Body of pancreas (tissue), 4 donors: ENCODE results near the gene LCA5L. TPM values are rescaled to one million over a fixed set of nuclear protein-coding genes. Genes with fewer than 3 reads are reported as not detected.

Experiments used
- ATAC-seq: fragments of 150-250 bp; one replicate; pipeline ENCODE4 v1.9.1; 2016
- DNase-seq, 4 donors: peaks; one replicate each; pipeline ENCODE4 v3.0.0-alpha.2; 2019
- H3K27ac ChIP-seq, 4 donors: fragments of 200-600 bp; sonication (generic); 1 replicate in 3 of 4; 2 replicates in 1 of 4; pipeline versions ENCODE4 v1.5.1 to v1.6.1; 2016 to 2019; ENCODE audit warnings: mild to moderate bottlenecking in 1 of 4, mixed read lengths in 1 of 4, moderate library complexity in 1 of 4
- H3K27me3 ChIP-seq, 2 donors: fragments of 200-600 bp; sonication (generic); one replicate each; pipeline ENCODE4 v1.6.0; 2016; ENCODE audit warnings: mild to moderate bottlenecking in 1 of 2
- H3K36me3 ChIP-seq, 2 donors: fragments of 200-600 bp; sonication (generic); replicated peaks in 1 of 2; 2 replicates each; pipeline ENCODE4 v1.5.1; 2016; ENCODE audit warnings: low read depth in 2 of 2; ENCODE audit not compliant: insufficient read depth in 1 of 2
- H3K4me1 ChIP-seq: fragments of 200-600 bp; sonication (generic); one replicate; pipeline ENCODE4 v1.6.0; 2016
- H3K4me3 ChIP-seq, 2 donors: fragments of 200-600 bp; sonication (generic); 1 replicate in 1 of 2; 2 replicates in 1 of 2; pipeline ENCODE4 v1.5.1; 2016 to 2019
- H3K9me3 ChIP-seq, 3 donors: fragments of 200-600 bp; sonication (generic); 1 replicate in 2 of 3; 2 replicates in 1 of 3; pipeline ENCODE4 v1.5.1; 2016
- CTCF ChIP-seq, 7 experiments: fragments of 450-650 bp in 4 of 7; fragments of 200-600 bp in 3 of 7; sonication (generic) in 3 of 7; IDR thresholded peaks; one replicate each; pipeline ENCODE4 v1.5.1; 2016 to 2019; ENCODE audit warnings: antibody characterized with exemption in 7 of 7
- POLR2A ChIP-seq, 3 donors: fragments of 450-650 bp; IDR thresholded peaks; one replicate each; pipeline ENCODE4 v1.6.1; 2016; ENCODE audit warnings: antibody characterized with exemption in 3 of 3, mild to moderate bottlenecking in 2 of 3
- WGBS, 2 donors: methylation state at CpG; one replicate each; pipeline ENCODE4 v1.1.5; 2017; 5-methylcytosine and 5-hydroxymethylcytosine counted together
- intact Hi-C: fragments of 100-400 bp; cut with DNase I; formaldehyde crosslinking; loops from one replicate; pipeline ENCODE4 v1.15.1; 2023
- total RNA-seq, 2 donors: library from RNA; depleted of rRNA; stranded (reverse); fragments of >200 nt; gene quantifications; one replicate each; pipeline ENCODE4 v1.1.0, GENCODE V29; 2016

LCA5L gene
- total RNA-seq, 2 donors from 2014 or later: 0.78 to 1.3 TPM

- Histone ChIP-seq H3K27me3 (no peaks in the 10 kb centered on the region), H3K27ac (peak overlapping the region in 3 of 4 donors; percentile 82 to 96 (median 91)), H3K4me3 (peak overlapping the region; percentile 48 to 52), H3K9me3 (no peaks in the 10 kb centered on the region), H3K36me3 (no peaks in the 10 kb centered on the region), H3K4me1 (peaks cover 6% of the 10 kb centered on the region)
- WGBS, 2 donors: 15 to 16% methylated on average over 15 of the region's 15 CpGs
- ATAC-seq (no peak), DNase-seq (peak in 1 of 4 donors; percentile 10)
- TF ChIP-seq CTCF (IDR thresholded peaks at IDR 0.05) (no peak), POLR2A (IDR thresholded peaks at IDR 0.05) (no peak)
- intact Hi-C loops: no loop called here
Observed at GRCh38 chr21:39444421-39445180, 977 bp downstream of the LCA5L start.

GRCh38 chr21:39441502-39442475, 3.8 kb downstream of the LCA5L start:
- intact Hi-C loops: no loop called here
- TF ChIP-seq POLR2A (IDR thresholded peaks at IDR 0.05) (no peak), CTCF (IDR thresholded peaks at IDR 0.05) (peak; percentile 53 to 75 (median 59))
- no peaks in the 10 kb centered on the region for H3K9me3 ChIP-seq
- no peaks in the 10 kb centered on the region for H3K36me3 ChIP-seq
- ATAC-seq (no peak), DNase-seq (peak in 3 of 4 donors; percentile 40 to 45 (median 41))
- peaks cover 6% of the 10 kb centered on the region for H3K4me1 ChIP-seq
- H3K27me3 ChIP-seq: no peaks in the 10 kb centered on the region
- no peak overlapping the region for H3K27ac ChIP-seq
- 45 to 48% methylated on average over 13 of the region's 13 CpGs for WGBS, 2 donors
- H3K4me3 ChIP-seq: no peak overlapping the region

- Histone ChIP-seq H3K27me3 (no peaks in the 10 kb centered on the region), H3K27ac (no peak overlapping the region), H3K9me3 (no peaks in the 10 kb centered on the region), H3K4me1 (no peaks in the 10 kb centered on the region), H3K36me3 (no peaks in the 10 kb centered on the region), H3K4me3 (no peak overlapping the region)
- intact Hi-C loops: no loop called here
- ATAC-seq (no peak), DNase-seq (no peak)
- TF ChIP-seq CTCF (IDR thresholded peaks at IDR 0.05) (no peak), POLR2A (IDR thresholded peaks at IDR 0.05) (no peak)
- 26 to 32% methylated on average over 1 of the region's 1 CpG for WGBS, 2 donors
Observed at GRCh38 chr21:39439232-39439631, 6.3 kb downstream of the LCA5L start.

GRCh38 chr21:39434950-39435349, 10.6 kb downstream of the LCA5L start:
- WGBS, 2 donors: 62 to 68% methylated on average over 4 of the region's 4 CpGs
- no peaks in the 10 kb centered on the region for H3K27me3 ChIP-seq
- H3K4me1 ChIP-seq: no peaks in the 10 kb centered on the region
- no peak overlapping the region for H3K27ac ChIP-seq
- H3K36me3 ChIP-seq: no peaks in the 10 kb centered on the region
- intact Hi-C loops: no loop called here
- ATAC-seq: no peak
- H3K4me3 ChIP-seq: no peak overlapping the region
- no peaks in the 10 kb centered on the region for H3K9me3 ChIP-seq
- no peak for DNase-seq
- TF ChIP-seq POLR2A (IDR thresholded peaks at IDR 0.05) (no peak), CTCF (IDR thresholded peaks at IDR 0.05) (no peak)
